Measurements from ENCODE around the gene BMPER.

BMPER gene

DNA sequence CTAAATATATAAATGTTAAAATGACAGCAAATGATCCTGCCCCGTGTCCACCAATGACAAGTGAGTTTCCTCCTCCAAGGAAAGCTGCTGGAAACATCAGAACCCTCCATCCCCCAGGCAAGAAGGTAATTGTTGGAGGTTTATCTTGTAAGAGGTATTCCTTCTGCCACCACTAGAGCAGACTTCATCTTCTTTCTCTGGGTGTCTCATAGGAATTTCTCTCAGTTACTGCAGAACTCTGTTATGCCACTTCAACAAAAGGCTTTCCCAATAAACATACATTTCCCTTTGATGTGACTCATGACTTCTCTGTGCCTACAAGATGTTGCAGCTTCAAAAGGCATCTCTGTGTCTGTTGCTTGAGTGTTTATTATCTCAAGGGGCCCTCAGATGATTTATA, 279.1 kb downstream of the BMPER start:
- no peak for DNase-seq (ENCODE audit: low read depth)

- no peak for DNase-seq (ENCODE audit: low read depth)
These were observed 282.5 kb downstream of the BMPER start for GRCh38 chr7:34187798-34188307.

DNA sequence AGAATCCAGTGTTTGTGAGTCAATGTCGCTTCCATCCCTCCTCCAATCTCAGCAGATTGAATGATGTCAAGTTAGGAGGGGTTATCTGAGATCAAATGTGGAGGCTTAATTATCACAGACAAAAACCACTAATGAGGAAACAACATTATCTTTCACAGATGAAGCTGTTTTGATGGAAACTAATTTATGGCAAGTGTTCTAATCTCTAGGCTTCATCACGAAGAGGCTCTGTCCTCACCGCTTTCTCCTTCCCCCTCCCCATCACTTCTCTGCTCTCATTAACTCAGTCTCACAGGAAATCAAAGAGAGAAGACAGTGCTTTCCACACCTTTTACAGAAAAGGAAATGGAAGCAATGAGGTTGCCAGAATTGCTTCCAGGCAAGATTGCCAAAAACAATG, 283.7 kb downstream of the BMPER start:
- DNase-seq (ENCODE audit: low read depth) = no peak

DNA sequence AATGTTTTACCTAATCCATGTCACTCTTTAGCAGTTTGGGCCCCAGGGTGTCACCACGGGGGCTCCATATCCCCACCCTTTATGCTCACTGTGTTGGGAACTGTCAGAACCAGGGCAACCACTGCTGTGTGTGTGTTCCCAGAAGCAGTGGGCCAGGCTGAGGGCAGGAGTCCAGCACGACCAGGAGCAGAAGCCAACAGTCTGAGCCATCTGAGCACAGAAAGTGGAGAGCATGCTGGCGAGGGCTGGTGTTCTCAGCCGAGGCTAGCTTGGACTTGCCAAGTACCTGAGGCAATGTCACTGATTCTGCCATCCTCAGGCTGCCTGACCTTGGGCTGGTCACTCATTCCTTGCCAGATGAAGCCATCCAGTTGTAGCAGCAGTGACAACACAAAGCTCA, 285.0 kb downstream of the BMPER start:
- DNase-seq (ENCODE audit: low read depth) = no peak

- DNase-seq (ENCODE audit: low read depth) = no peak
These were observed 285.8 kb downstream of the BMPER start for GRCh38 chr7:34191162-34191561.

GRCh38 chr7:34191771-34192479, 286.6 kb downstream of the BMPER start:
- no peak for DNase-seq (ENCODE audit: low read depth)

DNA sequence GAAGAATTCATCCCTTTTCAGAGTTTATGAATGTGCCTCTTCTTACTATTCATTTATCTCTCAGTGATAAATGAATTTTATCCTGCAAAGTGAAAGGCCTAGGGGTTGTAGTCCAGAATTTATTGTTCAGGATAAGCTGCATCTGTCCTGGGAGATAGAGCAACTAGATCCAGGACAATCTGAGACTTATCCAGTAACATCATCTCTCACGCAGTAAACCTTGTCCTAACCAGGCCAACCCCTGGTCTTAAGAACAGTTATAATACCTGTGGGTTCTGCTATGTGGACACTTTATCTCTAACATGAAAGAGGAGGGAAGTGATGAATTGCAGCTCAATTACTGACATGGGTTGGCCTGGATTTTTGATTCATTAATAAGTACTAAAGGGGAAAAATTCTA, 287.6 kb downstream of the BMPER start:
- no peak for DNase-seq (ENCODE audit: low read depth)

GRCh38 chr7:34198231-34198641, 292.9 kb downstream of the BMPER start:
- no peak for DNase-seq (ENCODE audit: low read depth)
